GM12878 (cell line): Measurements from ENCODE around the gene RUVBL2. TPM values are rescaled to one million over a fixed set of nuclear protein-coding genes. Genes with fewer than 3 reads are reported as not detected.

Experiments used
- ATAC-seq: fragments of 200-7000 bp; cut with Tn5 transposase; 3 replicates; pipeline ENCODE4 v1.9.1; 2020; ENCODE audit warnings: mild to moderate bottlenecking, moderate library complexity
- BruUV-seq: library from RNA; stranded (reverse); fragments of 400-500 nt; replicated peaks from 2 replicates; lab custom pipeline; 2021; lab: Mats Ljungman, UMichigan
- CTCF ChIA-PET: fragments of 300-600 bp; sonication (Branson Sonifier 250); formaldehyde crosslinking; extraction: SDS; loops from one replicate; lab custom pipeline; 2021; ENCODE audit warnings: inconsistent platforms; lab: Yijun Ruan, JAX
- POLR2A ChIA-PET: fragments of 350-600 bp; formaldehyde crosslinking; extraction: SDS; loops from one replicate; lab custom pipeline; 2021; ENCODE audit warnings: inconsistent platforms; lab: Charles Lee
- RAD21 ChIA-PET: fragments of 300-600 bp; sonication (Branson Sonifier 250); formaldehyde crosslinking; loops from one replicate; lab custom pipeline; 2023; ENCODE audit warnings: antibody characterized with exemption; ENCODE audit not compliant: unreplicated experiment; lab: Charles Lee
- SMC1A ChIA-PET: fragments of 300-600 bp; sonication (Branson Sonifier 250); formaldehyde crosslinking; loops from one replicate; lab custom pipeline; 2023; ENCODE audit not compliant: unreplicated experiment, uncharacterized antibody; lab: Charles Lee
- DNase-seq: peaks from one replicate; pipeline ENCODE4 v3.0.0-alpha.2; 2011; ENCODE audit warnings: low read depth, low spot score
- FAIRE-seq: peaks from 3 replicates; lab custom pipeline; 2011; peaks lifted over from hg19 to GRCh38; lab: Jason Lieb, UNC
- H2AFZ ChIP-seq: 2 replicates; pipeline ENCODE4 v1.6.0; 2011; ENCODE audit warnings: low read depth, low read length, control low read depth; ENCODE audit not compliant: control insufficient read depth
- H3K27ac ChIP-seq: 2 replicates; pipeline ENCODE4 v1.5.1; 2011; ENCODE audit warnings: control low read depth; ENCODE audit not compliant: control insufficient read depth, insufficient read depth
- H3K27me3 ChIP-seq, 2 experiments: replicated peaks in 1 of 2; 2 replicates each; pipeline versions ENCODE4 v1.6.0 to v1.6.1; 2011; ENCODE audit warnings: low read length in 1 of 2; ENCODE audit not compliant: control insufficient read depth in 2 of 2, insufficient read depth in 2 of 2
- H3K36me3 ChIP-seq, 2 experiments: 2 replicates each; pipeline ENCODE4 v1.5.1; 2011; ENCODE audit warnings: low read length in 1 of 2; ENCODE audit not compliant: control insufficient read depth in 2 of 2, insufficient read depth in 2 of 2
- H3K4me1 ChIP-seq: 2 replicates; pipeline ENCODE4 v1.6.1; 2011; ENCODE audit warnings: mild to moderate bottlenecking, low read length, moderate library complexity, mixed read lengths; ENCODE audit not compliant: control insufficient read depth, insufficient read depth
- H3K4me2 ChIP-seq: 2 replicates; pipeline ENCODE4 v1.6.0; 2011; ENCODE audit warnings: control low read depth; ENCODE audit not compliant: control insufficient read depth, insufficient read depth
- H3K4me3 ChIP-seq: fragments of 200-600 bp; sonication (generic); 2 replicates; pipeline ENCODE4 v1.5.1; 2016
- H3K79me2 ChIP-seq: 2 replicates; pipeline ENCODE4 v1.6.0; 2011; ENCODE audit warnings: low read length; ENCODE audit not compliant: control insufficient read depth, insufficient read depth
- H3K9ac ChIP-seq: 2 replicates; pipeline ENCODE4 v1.8.0; 2011; ENCODE audit warnings: low read length, control low read depth, mixed read lengths; ENCODE audit not compliant: control insufficient read depth, insufficient read depth
- H3K9me3 ChIP-seq: replicated peaks from 3 replicates; pipeline ENCODE4 v1.5.1; 2011; ENCODE audit warnings: mild to moderate bottlenecking, low read length; ENCODE audit not compliant: control insufficient read depth, insufficient read depth
- H4K20me1 ChIP-seq: 2 replicates; pipeline ENCODE4 v1.6.0; 2011; ENCODE audit not compliant: control insufficient read depth, insufficient read depth
- ASH2L ChIP-seq: fragments of 300-600, 200-600 bp; sonication (generic); IDR thresholded peaks from 2 replicates; pipeline ENCODE4 v1.6.1; 2017; ENCODE audit warnings: low read depth, mild to moderate bottlenecking, borderline replicate concordance
- BCL11A ChIP-seq: IDR thresholded peaks from 2 replicates; pipeline ENCODE4 v1.6.1; 2011; ENCODE audit warnings: low read depth, low read length
- CEBPB ChIP-seq, 2 experiments: fragments of 150-350 bp in 1 of 2; IDR thresholded peaks; 2 replicates each; pipeline ENCODE4 v1.6.1; 2012 to 2014; ENCODE audit warnings: low read depth in 2 of 2, low read length in 2 of 2, borderline replicate concordance in 1 of 2, inconsistent platforms in 1 of 2
- GABPA ChIP-seq: IDR thresholded peaks from 2 replicates; pipeline ENCODE4 v1.6.1; 2014; ENCODE audit warnings: antibody characterized with exemption, low read depth, mild to moderate bottlenecking, inconsistent platforms
- GATAD2B ChIP-seq: fragments of 450-650 bp; conservative IDR thresholded peaks from 2 replicates; pipeline ENCODE4 v1.6.1; 2017; ENCODE audit warnings: low read depth, mild to moderate bottlenecking, moderate library complexity
- JUNB ChIP-seq: IDR thresholded peaks from 2 replicates; pipeline ENCODE4 v1.6.1; 2016; ENCODE audit warnings: antibody characterized with exemption, mild to moderate bottlenecking
- KAT2A ChIP-seq: conservative IDR thresholded peaks from 2 replicates; pipeline ENCODE4 v1.6.1; 2011; ENCODE audit warnings: low read depth, low read length; ENCODE audit not compliant: control insufficient read depth
- LARP7 ChIP-seq: fragments of 450-650 bp; IDR thresholded peaks from 2 replicates; pipeline ENCODE4 v1.6.1; 2017; ENCODE audit warnings: mild to moderate bottlenecking
- NKRF ChIP-seq: fragments of 450-650 bp; conservative IDR thresholded peaks from 2 replicates; pipeline ENCODE4 v1.6.1; 2017; ENCODE audit warnings: mild to moderate bottlenecking, moderate library complexity
- NR2C1 ChIP-seq: fragments of 450-650 bp; IDR thresholded peaks from 2 replicates; pipeline ENCODE4 v1.6.1; 2017; ENCODE audit warnings: antibody characterized with exemption, mild to moderate bottlenecking, moderate library complexity
- POU2F2 ChIP-seq: IDR thresholded peaks from 3 replicates; pipeline ENCODE4 v1.6.1; 2011; ENCODE audit warnings: low read depth, mild to moderate bottlenecking, low read length, borderline replicate concordance
- RAD51 ChIP-seq: fragments of 450-650 bp; IDR thresholded peaks from 2 replicates; pipeline ENCODE4 v1.6.1; 2016; ENCODE audit warnings: moderate library complexity, mild to moderate bottlenecking, inconsistent platforms
- RCOR1 ChIP-seq: conservative IDR thresholded peaks from 2 replicates; pipeline ENCODE4 v1.6.1; 2012; ENCODE audit warnings: low read depth, low read length, improper control_type of control experiment
- SMC3 ChIP-seq: IDR thresholded peaks from 2 replicates; pipeline ENCODE4 v1.6.1; 2011; ENCODE audit warnings: low read length, improper control_type of control experiment, borderline replicate concordance
- TARDBP ChIP-seq: IDR thresholded peaks from 2 replicates; pipeline ENCODE4 v1.6.1; 2016; ENCODE audit warnings: borderline replicate concordance
- TBL1XR1 ChIP-seq: IDR thresholded peaks from 2 replicates; pipeline ENCODE4 v1.6.1; 2012; ENCODE audit warnings: low read depth, low read length, improper control_type of control experiment
- USF1 ChIP-seq: IDR thresholded peaks from 2 replicates; pipeline ENCODE4 v1.6.1; 2011; ENCODE audit warnings: borderline replicate concordance, low read depth, mild to moderate bottlenecking, moderate library complexity, mixed read lengths, low read length; ENCODE audit not compliant: insufficient read depth; ENCODE audit errors: extremely low read length
- WGBS: methylation state at CpG from one replicate; pipeline ENCODE4 v1.1.6; 2016; ENCODE audit warnings: low lambda C conversion rate; ENCODE audit not compliant: insufficient replicate concordance, insufficient coverage; ENCODE audit errors: missing lambda C conversion rate; 5-methylcytosine and 5-hydroxymethylcytosine counted together
- in situ Hi-C: fragments of 300-500 bp; cut with MboI; formaldehyde crosslinking; loops from 9 replicates; pipeline ENCODE4 v1.14.3; 2018; ENCODE audit warnings: mixed read lengths
- intact Hi-C: fragments of 100-400 bp; cut with micrococcal nuclease; formaldehyde crosslinking; loops from one replicate; pipeline ENCODE4 v1.14.2; 2022; ENCODE audit not compliant: unreplicated experiment
- polyA plus RNA-seq, 11 experiments: library from polyadenylated mRNA; depleted of rRNA in 4 of 11; unstranded in 6 of 11; stranded (reverse) in 5 of 11; fragments of >200 nt; fragmentation: Nextera tagmentation in 4 of 11; fragmentation: Illumina TruSeq in 1 of 11; extraction: Ambion mirVana in 4 of 11; extraction: Trizol in 1 of 11; gene quantifications; 1 replicate in 1 of 11; 2 replicates in 10 of 11; pipeline versions ENCODE4 v1.2.1 to v1.2.3, GENCODE V29; 2011 to 2016; ENCODE audit warnings: inconsistent platforms in 2 of 11, missing spikeins in 2 of 11, low read depth in 1 of 11
- total RNA-seq, 4 experiments: library from RNA; depleted of rRNA in 3 of 4; stranded (reverse); fragments of >200 nt in 3 of 4; fragmentation: Illumina TruSeq in 1 of 4; extraction: Trizol in 1 of 4; gene quantifications; 2 replicates each; pipeline versions ENCODE4 v1.2.1 to v1.2.3, GENCODE V29; 2013 to 2021
- TF ChIP-seq, protein P1 (sequence below), 3 experiments: IDR thresholded peaks in 2 of 3; conservative IDR thresholded peaks in 1 of 3; 2 replicates each; pipeline ENCODE4 v1.5.1; 2011; ENCODE audit warnings: low read depth in 3 of 3, low read length in 3 of 3, mild to moderate bottlenecking in 3 of 3, control low read depth in 2 of 3, moderate library complexity in 2 of 3, inconsistent platforms in 1 of 3, mixed read lengths in 1 of 3; ENCODE audit not compliant: control insufficient read depth in 2 of 3, insufficient read depth in 1 of 3; ENCODE audit errors: extremely low read depth in 1 of 3

The RUVBL2 gene
- total and polyA plus RNA-seq, 10 of the 15 experiments (the other 5 are each of a cell fraction or from before 2014, with no cell fraction given), result 33.8 to 224 (median 125) TPM

GRCh38 chr19:48965806-48966540, 27.7 kb upstream of the RUVBL2 start:
- CTCF ChIA-PET, result interaction anchor here (0.6 to 3.1 kb wide), 12 partner anchors 11 to 268 kb away, joined by 3 to 31 read pairs (median 4); partner anchors contain the start of genes BAX, GYS1, HSD17B14 and NUCB1
- ATAC-seq (peak; percentile 60), FAIRE-seq (peak; percentile 89), DNase-seq (peak; percentile 72)
- Histone ChIP-seq H3K4me1 (peaks cover 41% of the 10 kb centered on the region), H3K27me3 (no peaks in the 10 kb centered on the region), H2AFZ (no peak overlapping the region), H4K20me1 (no peaks in the 10 kb centered on the region), H3K9me3 (no peaks in the 10 kb centered on the region), H3K4me3 (peak overlapping the region; percentile 93), H3K9ac (peak overlapping the region; percentile 79), H3K4me2 (peak overlapping the region; percentile 99), H3K36me3 (peaks cover 5 to 31% of the 10 kb centered on the region in 2 experiments), H3K27ac (peak overlapping the region; percentile 74), H3K79me2 (peaks cover 33% of the 10 kb centered on the region)
- SMC1A ChIA-PET, result interaction anchor here (0.8 to 3.2 kb wide), 13 partner anchors 12 to 170 kb away, joined by 3 to 28 read pairs (median 4); partner anchors contain the start of genes DHDH, GYS1, HSD17B14 and RUVBL2
- POLR2A ChIA-PET, result interaction anchor here (0.6 to 4.2 kb wide), 15 partner anchors 11 to 329 kb away, joined by 3 to 53 read pairs (median 4); partner anchors contain the start of genes BAX, BCAT2, DBP and GYS1
- RAD21 ChIA-PET, result interaction anchor here (0.5 to 1.7 kb wide), 8 partner anchors 10 to 170 kb away, joined by 3 to 8 read pairs (median 4); partner anchors contain the start of genes GYS1 and RUVBL2
- in situ Hi-C loops (no loop called here), intact Hi-C loops (loop anchor here (1.0 to 10.0 kb wide), 2 partner anchors 91 to 331 kb away; partner anchors contain the start of gene DBP)
- no TSS peak for BruUV-seq
- 1% methylated on average over 36 of the region's 36 CpGs for WGBS
- TF ChIP-seq POU2F2, result peak; percentile 40; the same call in 1 of the 3 replicates
- TF ChIP-seq KAT2A, result no peak
- TF ChIP-seq NKRF, result peak; percentile 30; the same call in 1 of the 2 replicates
- peak; percentile 26 for TF ChIP-seq USF1
- no peak; the same call in 1 of the 2 replicates for TF ChIP-seq GATAD2B
- no peak for TF ChIP-seq RCOR1
- TF ChIP-seq ASH2L, result no peak
- no peak for TF ChIP-seq TBL1XR1
- TF ChIP-seq NR2C1, result peak; percentile 74
- peak; percentile 19; the same call in 1 of the 2 replicates for TF ChIP-seq LARP7
- no peak for TF ChIP-seq BCL11A
- TF ChIP-seq, protein P1, sequence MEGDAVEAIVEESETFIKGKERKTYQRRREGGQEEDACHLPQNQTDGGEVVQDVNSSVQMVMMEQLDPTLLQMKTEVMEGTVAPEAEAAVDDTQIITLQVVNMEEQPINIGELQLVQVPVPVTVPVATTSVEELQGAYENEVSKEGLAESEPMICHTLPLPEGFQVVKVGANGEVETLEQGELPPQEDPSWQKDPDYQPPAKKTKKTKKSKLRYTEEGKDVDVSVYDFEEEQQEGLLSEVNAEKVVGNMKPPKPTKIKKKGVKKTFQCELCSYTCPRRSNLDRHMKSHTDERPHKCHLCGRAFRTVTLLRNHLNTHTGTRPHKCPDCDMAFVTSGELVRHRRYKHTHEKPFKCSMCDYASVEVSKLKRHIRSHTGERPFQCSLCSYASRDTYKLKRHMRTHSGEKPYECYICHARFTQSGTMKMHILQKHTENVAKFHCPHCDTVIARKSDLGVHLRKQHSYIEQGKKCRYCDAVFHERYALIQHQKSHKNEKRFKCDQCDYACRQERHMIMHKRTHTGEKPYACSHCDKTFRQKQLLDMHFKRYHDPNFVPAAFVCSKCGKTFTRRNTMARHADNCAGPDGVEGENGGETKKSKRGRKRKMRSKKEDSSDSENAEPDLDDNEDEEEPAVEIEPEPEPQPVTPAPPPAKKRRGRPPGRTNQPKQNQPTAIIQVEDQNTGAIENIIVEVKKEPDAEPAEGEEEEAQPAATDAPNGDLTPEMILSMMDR (IDR thresholded peaks at IDR 0.05 in 2 of 3, conservative IDR thresholded peaks at IDR 0.05 in 1 of 3; ENCODE audit: control insufficient read depth in 2 of 3, extremely low read depth in 1 of 3, insufficient read depth in 1 of 3, low read depth in 3 of 3, low read length in 3 of 3), result no peak
- no peak for TF ChIP-seq JUNB
- no peak for TF ChIP-seq CEBPB (IDR thresholded peaks at IDR 0.05; ENCODE audit: borderline replicate concordance in 1 of 2, low read depth in 2 of 2, low read length in 2 of 2)
- TF ChIP-seq RAD51, result peak; percentile 36
- TF ChIP-seq TARDBP, result peak; percentile 90
- no peak for TF ChIP-seq GABPA
- no peak for TF ChIP-seq SMC3
